H9 (cell line): ENCODE data around the gene UBL5. TPM values are rescaled to one million over a fixed set of nuclear protein-coding genes. Genes with fewer than 3 reads are reported as not detected.

Source experiments
- DNase-seq: peaks from one replicate; pipeline ENCODE4 v3.0.0-alpha.2; 2017
- H2AFZ ChIP-seq: one replicate; pipeline ENCODE4 v1.6.1; 2013; ENCODE audit warnings: mild to moderate bottlenecking, low read length, control low read depth, moderate library complexity
- H2AK5ac ChIP-seq: 2 replicates; pipeline ENCODE4 v1.6.1; 2013; ENCODE audit warnings: low read length, control low read depth, mixed read lengths; ENCODE audit not compliant: insufficient read length
- H2BK120ac ChIP-seq: one replicate; pipeline ENCODE4 v1.6.1; 2013; ENCODE audit warnings: low read depth, mild to moderate bottlenecking, low read length, control low read depth, inconsistent platforms; ENCODE audit not compliant: poor library complexity, severe bottlenecking
- H2BK12ac ChIP-seq: 2 replicates; pipeline ENCODE4 v1.6.1; 2013; ENCODE audit warnings: low read length, control low read depth, mixed read lengths, low read depth; ENCODE audit not compliant: insufficient read length
- H2BK15ac ChIP-seq: 2 replicates; pipeline ENCODE4 v1.6.1; 2013; ENCODE audit warnings: low read depth, low read length, control low read depth
- H2BK20ac ChIP-seq: one replicate; pipeline ENCODE4 v1.6.1; 2013; ENCODE audit warnings: low read depth, mild to moderate bottlenecking, low read length, control low read depth, inconsistent platforms; ENCODE audit not compliant: poor library complexity, severe bottlenecking
- H2BK5ac ChIP-seq: 2 replicates; pipeline ENCODE4 v1.6.1; 2013; ENCODE audit warnings: low read length, control low read depth, mixed read lengths; ENCODE audit not compliant: insufficient read length
- H3K14ac ChIP-seq: 2 replicates; pipeline ENCODE4 v1.6.1; 2013; ENCODE audit warnings: low read length, control low read depth; ENCODE audit not compliant: insufficient read depth
- H3K18ac ChIP-seq: 2 replicates; pipeline ENCODE4 v1.6.1; 2013; ENCODE audit warnings: low read depth, mild to moderate bottlenecking, mixed read lengths, low read length, control low read depth; ENCODE audit not compliant: insufficient read length
- H3K23ac ChIP-seq: 2 replicates; pipeline ENCODE4 v1.6.1; 2013; ENCODE audit warnings: low read length, control low read depth, mixed read lengths, low read depth; ENCODE audit not compliant: insufficient read length
- H3K23me2 ChIP-seq: 2 replicates; pipeline ENCODE4 v1.6.1; 2013; ENCODE audit warnings: low read depth, mild to moderate bottlenecking, mixed read lengths, low read length, control low read depth; ENCODE audit not compliant: insufficient read length, poor library complexity, severe bottlenecking
- H3K27ac ChIP-seq: 2 replicates; pipeline ENCODE4 v1.5.1; 2013; ENCODE audit warnings: low read length, control low read depth, mixed read lengths, low read depth; ENCODE audit not compliant: insufficient read length
- H3K27me3 ChIP-seq: 2 replicates; pipeline ENCODE4 v1.6.1; 2013; ENCODE audit warnings: low read length, control low read depth, inconsistent platforms; ENCODE audit not compliant: insufficient read depth
- H3K4ac ChIP-seq: 2 replicates; pipeline ENCODE4 v1.6.1; 2013; ENCODE audit warnings: low read depth, mild to moderate bottlenecking, control low read depth, inconsistent platforms, low read length, moderate library complexity
- H3K4me1 ChIP-seq: 2 replicates; pipeline ENCODE4 v1.6.1; 2013; ENCODE audit warnings: low read length, control low read depth, inconsistent platforms; ENCODE audit not compliant: insufficient read depth
- H3K4me2 ChIP-seq: 2 replicates; pipeline ENCODE4 v1.6.1; 2013; ENCODE audit warnings: low read length, control low read depth, mixed read lengths; ENCODE audit not compliant: insufficient read length, insufficient read depth
- H3K56ac ChIP-seq: 2 replicates; pipeline ENCODE4 v1.6.1; 2013; ENCODE audit warnings: low read depth, mild to moderate bottlenecking, mixed read lengths, low read length, control low read depth; ENCODE audit not compliant: insufficient read length
- H3K79me1 ChIP-seq: 2 replicates; pipeline ENCODE4 v1.6.1; 2013; ENCODE audit warnings: low read depth, mild to moderate bottlenecking, moderate library complexity, low read length, control low read depth, inconsistent platforms; ENCODE audit not compliant: insufficient read depth, poor library complexity, severe bottlenecking
- H3K79me2 ChIP-seq: 2 replicates; pipeline ENCODE4 v1.6.1; 2013; ENCODE audit warnings: low read length, control low read depth, inconsistent platforms; ENCODE audit not compliant: insufficient read depth
- H3K9ac ChIP-seq: 2 replicates; pipeline ENCODE4 v1.6.1; 2013; ENCODE audit warnings: low read length, control low read depth, mixed read lengths; ENCODE audit not compliant: insufficient read length; ENCODE audit errors: extremely low read depth
- H3K9me3 ChIP-seq: one replicate; pipeline ENCODE4 v1.6.1; 2013; ENCODE audit warnings: low read depth, low read length, inconsistent platforms; ENCODE audit not compliant: control insufficient read depth
- H3T11ph ChIP-seq: one replicate; pipeline ENCODE4 v1.6.1; 2013; ENCODE audit warnings: mild to moderate bottlenecking, low read length, control low read depth, inconsistent platforms
- H4K20me1 ChIP-seq: one replicate; pipeline ENCODE4 v1.6.1; 2013; ENCODE audit not compliant: control insufficient read depth, insufficient read length, insufficient read depth
- H4K5ac ChIP-seq: 2 replicates; pipeline ENCODE4 v1.6.1; 2013; ENCODE audit warnings: low read depth, mild to moderate bottlenecking, mixed read lengths, low read length, control low read depth; ENCODE audit not compliant: insufficient read length
- H4K8ac ChIP-seq: replicated peaks from 2 replicates; pipeline ENCODE4 v1.6.1; 2013; ENCODE audit warnings: low read length, control low read depth, mixed read lengths, low read depth; ENCODE audit not compliant: insufficient read length
- H4K91ac ChIP-seq: 2 replicates; pipeline ENCODE4 v1.6.1; 2013; ENCODE audit warnings: low read depth, mild to moderate bottlenecking, moderate library complexity, mixed read lengths, low read length, control low read depth; ENCODE audit not compliant: insufficient read length
- H3K27ac Mint-ChIP-seq, 3 experiments: 2 replicates in 2 of 3; 3 replicates in 1 of 3; pipeline ENCODE4 v1.8.0; 2020 to 2021; ENCODE audit warnings: mixed read lengths in 3 of 3, mild to moderate bottlenecking in 1 of 3, moderate library complexity in 1 of 3
- H3K27me3 Mint-ChIP-seq: 2 replicates; pipeline ENCODE4 v1.8.0; 2021; ENCODE audit warnings: low read depth, mild to moderate bottlenecking, moderate library complexity, mixed read lengths
- H3K36me3 Mint-ChIP-seq, 3 experiments: 2 replicates in 2 of 3; 3 replicates in 1 of 3; pipeline ENCODE4 v1.8.0; 2020 to 2021; ENCODE audit warnings: low read depth in 3 of 3, mixed read lengths in 3 of 3; ENCODE audit not compliant: insufficient read depth in 1 of 3
- H3K4me1 Mint-ChIP-seq, 2 experiments: 2 replicates each; pipeline ENCODE4 v1.8.0; 2020; ENCODE audit warnings: mixed read lengths in 2 of 2
- H3K4me3 Mint-ChIP-seq, 2 experiments: 2 replicates in 1 of 2; 3 replicates in 1 of 2; pipeline ENCODE4 v1.8.0; 2020 to 2021; ENCODE audit warnings: mild to moderate bottlenecking in 2 of 2, mixed read lengths in 2 of 2, moderate library complexity in 1 of 2
- H3K9me3 Mint-ChIP-seq, 2 experiments: 2 replicates in 1 of 2; 3 replicates in 1 of 2; pipeline ENCODE4 v1.8.0; 2020; ENCODE audit warnings: mild to moderate bottlenecking in 2 of 2, mixed read lengths in 2 of 2, moderate library complexity in 1 of 2
- CTCF ChIP-seq: fragments of 200-600 bp; sonication (generic); conservative IDR thresholded peaks from 3 replicates; pipeline ENCODE4 v1.8.0; 2021; ENCODE audit warnings: antibody characterized with exemption, mild to moderate bottlenecking
- WGBS: extraction: QIAGEN DNeasy Blood & Tissue Kit; methylation state at CpG from one replicate; pipeline ENCODE4 v1.1.7; 2013; ENCODE audit warnings: missing lambda C conversion rate, low lambda C conversion rate, mixed read lengths; ENCODE audit not compliant: insufficient read length; ENCODE audit errors: extremely low coverage; 5-methylcytosine and 5-hydroxymethylcytosine counted together
- total RNA-seq: library from RNA; stranded (reverse); gene quantifications from 2 replicates; pipeline ENCODE4 v1.2.1, GENCODE V29; 2021

Gene UBL5
- total RNA-seq, 1 experiment from 2014 or later = 393 TPM

GRCh38 chr19:9801976-9802375 is 25.7 kb upstream of the UBL5 start:
- Histone ChIP-seq H2BK120ac (no peak overlapping the region), H4K20me1 (no peaks in the 10 kb centered on the region), H3K4me2 (no peak overlapping the region), H4K91ac (no peak overlapping the region), H3T11ph (no peak overlapping the region), H3K27me3 (no peaks in the 10 kb centered on the region), H3K79me2 (no peaks in the 10 kb centered on the region), H3K56ac (no peak overlapping the region), H3K9ac (no peak overlapping the region), H2AK5ac (no peak overlapping the region), H4K8ac (no peak overlapping the region), H4K5ac (no peak overlapping the region), H3K79me1 (no peaks in the 10 kb centered on the region), H3K4me1 (no peaks in the 10 kb centered on the region), H3K23me2 (no peaks in the 10 kb centered on the region), H3K27ac (no peak overlapping the region), H2BK12ac (no peak overlapping the region), H3K9me3 (no peaks in the 10 kb centered on the region), H3K4ac (no peak overlapping the region), H2BK5ac (no peak overlapping the region), H3K23ac (no peak overlapping the region), H3K14ac (no peak overlapping the region), H2AFZ (no peak overlapping the region), H3K18ac (no peak overlapping the region), H2BK15ac (no peak overlapping the region), H2BK20ac (no peak overlapping the region)
- peak; percentile 69 for DNase-seq
- peaks cover 2 to 3% (median 2%) of the 10 kb centered on the region in 3 experiments; a peak in 5 of 7 replicates for H3K36me3 Mint-ChIP-seq
- no CpG with 5 or more reads among the region's 10 CpGs for WGBS
- H3K27me3 Mint-ChIP-seq = no peaks in the 10 kb centered on the region
- TF ChIP-seq CTCF = no peak
- H3K9me3 Mint-ChIP-seq = no peaks in the 10 kb centered on the region
- no peak overlapping the region; a peak in 1 of 5 replicates for H3K4me3 Mint-ChIP-seq
- H3K4me1 Mint-ChIP-seq = no peaks in the 10 kb centered on the region
- no peak overlapping the region for H3K27ac Mint-ChIP-seq
